Sigmoid colon (tissue), 7 donors: ENCODE results near the gene DNAJC17. TPM values are rescaled to one million over a fixed set of nuclear protein-coding genes. Genes with fewer than 3 reads are reported as not detected.

Experiments
- DNase-seq: peaks from one replicate; pipeline ENCODE4 v3.0.0-alpha.2; 2019
- H3K27ac ChIP-seq, 4 donors: fragments of 200-600 bp; sonication (generic); one replicate each; pipeline ENCODE4 v1.5.1; 2016 to 2019; ENCODE audit warnings: mild to moderate bottlenecking in 1 of 4
- H3K27me3 ChIP-seq, 3 donors: fragments of 200-600 bp; sonication (generic); one replicate each; pipeline ENCODE4 v1.5.1; 2019; ENCODE audit warnings: mild to moderate bottlenecking in 1 of 3
- H3K36me3 ChIP-seq, 4 donors: fragments of 200-600 bp; sonication (generic); one replicate each; pipeline ENCODE4 v1.5.1; 2016 to 2019
- H3K4me1 ChIP-seq, 4 donors: fragments of 200-600 bp; sonication (generic); one replicate each; pipeline ENCODE4 v1.5.1; 2017 to 2019
- H3K4me3 ChIP-seq, 4 donors: fragments of 200-600 bp; sonication (generic); one replicate each; pipeline ENCODE4 v1.5.1; 2017 to 2019; ENCODE audit warnings: mild to moderate bottlenecking in 2 of 4, moderate library complexity in 1 of 4
- H3K9me3 ChIP-seq, 4 donors: fragments of 200-600 bp in 3 of 4; sonication (generic) in 3 of 4; one replicate each; pipeline versions ENCODE4 v1.5.1 to v1.6.1; 2013 to 2019
- CTCF ChIP-seq, 4 experiments: fragments of 450-650 bp in 3 of 4; fragments of 200-600 bp in 1 of 4; IDR thresholded peaks; one replicate each; pipeline ENCODE4 v1.5.1; 2016 to 2019; ENCODE audit warnings: antibody characterized with exemption in 4 of 4, mild to moderate bottlenecking in 3 of 4, moderate library complexity in 2 of 4
- EP300 ChIP-seq, 4 donors: sonication (generic); formaldehyde crosslinking; IDR thresholded peaks; one replicate each; pipeline ENCODE4 v1.6.1; 2017; ENCODE audit warnings: antibody characterized with exemption in 4 of 4
- POLR2A ChIP-seq, 2 donors: fragments of 450-650 bp; IDR thresholded peaks; one replicate each; pipeline ENCODE4 v1.6.1; 2016; ENCODE audit warnings: antibody characterized with exemption in 2 of 2, mild to moderate bottlenecking in 2 of 2, moderate library complexity in 2 of 2
- POLR2AphosphoS5 ChIP-seq, 4 donors: sonication (generic); formaldehyde crosslinking; IDR thresholded peaks; one replicate each; pipeline ENCODE4 v1.6.1; 2017; ENCODE audit warnings: antibody characterized with exemption in 4 of 4
- WGBS, 2 donors: extraction: QIAGEN DNeasy Blood & Tissue Kit; methylation state at CpG; one replicate each; pipeline ENCODE4 v1.1.7; 2013; 5-methylcytosine and 5-hydroxymethylcytosine counted together
- intact Hi-C: fragments of 100-400 bp; cut with DNase I; formaldehyde crosslinking; loops from one replicate; pipeline ENCODE4 v1.15.1; 2023
- polyA plus RNA-seq, 3 donors: library from polyadenylated mRNA; stranded (reverse); fragments of 200-250 nt; gene quantifications; one replicate each; pipeline ENCODE4 v1.2.3, GENCODE V29; 2013
- total RNA-seq, 4 donors: library from RNA; depleted of rRNA; stranded (reverse); fragments of >200 nt; gene quantifications; one replicate each; pipeline ENCODE4 v1.1.0, GENCODE V29; 2016
- donor health status: healthy with polysubstance abuse.
- donor health status: Bipolar disorder and iron deficiency.
- donor health status: healthy.

Gene DNAJC17
- total and polyA plus RNA-seq, 7 donors: 9.1 to 56.4 (median 25.8) TPM

DNA sequence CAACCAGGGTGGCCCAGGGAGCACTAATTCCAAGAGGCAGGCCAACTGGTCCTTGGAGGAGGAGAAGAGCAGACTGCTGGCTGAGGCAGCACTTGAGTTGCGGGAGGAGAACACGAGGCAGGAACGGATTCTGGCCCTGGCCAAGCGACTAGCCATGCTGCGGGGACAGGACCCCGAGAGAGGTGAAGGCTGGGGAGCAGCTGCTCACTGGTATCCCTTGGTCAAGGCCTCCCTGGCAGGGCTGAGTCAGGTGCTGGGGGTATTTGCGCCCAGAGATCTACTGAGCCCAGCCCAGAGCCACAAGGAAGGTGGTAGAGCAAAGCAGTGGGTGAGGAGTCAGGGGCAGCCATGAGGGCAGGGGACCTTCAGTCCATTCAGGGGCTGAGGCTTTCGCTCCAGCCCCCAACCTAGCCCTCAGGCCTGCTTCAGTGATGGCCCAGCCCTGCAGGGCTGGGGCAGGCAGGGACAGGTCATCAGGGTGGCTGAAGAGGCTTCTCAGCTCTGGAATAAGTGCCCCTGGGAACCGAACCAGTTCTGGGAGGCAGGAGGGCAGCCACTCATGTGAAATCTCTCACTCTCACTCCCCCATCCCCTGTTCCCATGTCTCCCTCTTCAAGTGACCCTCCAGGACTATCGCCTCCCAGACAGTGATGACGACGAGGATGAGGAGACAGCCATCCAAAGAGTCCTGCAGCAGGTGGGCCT lies 5.6 kb upstream of the DNAJC17 start:
- Histone ChIP-seq H3K27me3 (no peaks in the 10 kb centered on the region), H3K4me1 (peaks cover 0 to 15% (median 8%) of the 10 kb centered on the region in 4 donors), H3K4me3 (no peak overlapping the region), H3K27ac (no peak overlapping the region), H3K36me3 (peaks cover 0 to 33% (median 13%) of the 10 kb centered on the region in 4 donors), H3K9me3 (no peaks in the 10 kb centered on the region)
- TF ChIP-seq POLR2A (IDR thresholded peaks at IDR 0.05): no peak
- no peak for TF ChIP-seq CTCF (IDR thresholded peaks at IDR 0.05)
- no peak for TF ChIP-seq POLR2AphosphoS5 (IDR thresholded peaks at IDR 0.05)
- TF ChIP-seq EP300 (IDR thresholded peaks at IDR 0.05): no peak
- 92 to 95% methylated on average over 12 of the region's 12 CpGs for WGBS, 2 donors
- DNase-seq: no peak
- intact Hi-C loops: no loop called here

DNA sequence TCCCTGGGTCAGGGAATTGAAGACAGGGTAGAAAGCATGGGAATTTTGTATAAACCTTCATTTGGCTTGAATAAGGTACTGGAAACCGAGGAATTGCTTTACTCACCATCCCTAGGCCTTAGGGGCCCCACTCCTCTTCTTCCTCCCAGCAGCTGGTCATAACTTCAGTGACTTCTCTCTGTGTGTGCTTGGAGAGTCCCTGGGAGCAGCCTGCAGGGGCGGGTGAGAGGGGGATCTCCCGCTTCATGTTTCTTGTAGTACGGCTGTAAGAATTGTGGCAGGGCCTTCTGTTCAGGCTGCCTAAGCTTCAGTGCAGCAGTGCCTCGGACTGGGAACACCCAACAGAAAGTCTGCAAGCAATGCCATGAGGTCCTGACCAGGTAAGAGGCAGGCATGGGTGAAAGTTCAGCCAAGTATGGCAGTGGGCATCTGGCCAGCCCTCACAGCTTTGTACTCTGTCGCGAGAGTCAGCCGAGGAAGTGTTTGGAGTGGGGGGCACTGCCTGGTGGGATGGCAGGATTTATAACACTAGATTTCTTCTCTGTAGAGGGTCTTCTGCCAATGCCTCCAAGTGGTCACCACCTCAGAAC lies 1.7 kb upstream of the DNAJC17 start:
- no peak overlapping the region for H3K27ac ChIP-seq
- no peaks in the 10 kb centered on the region for H3K27me3 ChIP-seq
- peaks cover 0 to 30% (median 12%) of the 10 kb centered on the region in 4 donors for H3K36me3 ChIP-seq
- H3K4me3 ChIP-seq: no peak overlapping the region
- H3K9me3 ChIP-seq: no peaks in the 10 kb centered on the region
- intact Hi-C loops: loop anchor here (5.0 to 10.0 kb wide), 3 partner anchors 42 to 644 kb away; partner anchors contain the start of genes BUB1B, C15orf62 and RAD51
- 46 to 79% methylated on average over 8 of the region's 8 CpGs for WGBS, 2 donors
- peaks cover 0 to 26% (median 19%) of the 10 kb centered on the region in 4 donors for H3K4me1 ChIP-seq
- TF ChIP-seq POLR2A (IDR thresholded peaks at IDR 0.05): no peak
- TF ChIP-seq EP300 (IDR thresholded peaks at IDR 0.05): no peak
- TF ChIP-seq POLR2AphosphoS5 (IDR thresholded peaks at IDR 0.05): no peak
- TF ChIP-seq CTCF (IDR thresholded peaks at IDR 0.05): no peak
- DNase-seq: no peak

GRCh38 chr15:40807888-40808461 lies 702 bp upstream of the DNAJC17 start:
- peak overlapping the region; percentile 94 to 98 (median 96) for H3K27ac ChIP-seq
- intact Hi-C loops: loop anchor here (1.0 to 10.0 kb wide), 5 partner anchors 41 to 643 kb away; partner anchors contain the start of genes BUB1B, C15orf62, RAD51 and RMDN3
- TF ChIP-seq POLR2A (IDR thresholded peaks at IDR 0.05): no peak
- no peak for TF ChIP-seq EP300 (IDR thresholded peaks at IDR 0.05)
- TF ChIP-seq CTCF (IDR thresholded peaks at IDR 0.05): no peak
- TF ChIP-seq POLR2AphosphoS5 (IDR thresholded peaks at IDR 0.05): no peak
- no peaks in the 10 kb centered on the region for H3K27me3 ChIP-seq
- peaks cover 0 to 20% (median 4%) of the 10 kb centered on the region in 4 donors for H3K36me3 ChIP-seq
- H3K9me3 ChIP-seq: no peaks in the 10 kb centered on the region
- WGBS, 2 donors: 9 to 47% methylated on average over 19 of the region's 19 CpGs
- peak overlapping the region; percentile 85 to 98 (median 94) for H3K4me3 ChIP-seq
- peaks cover 0 to 26% (median 19%) of the 10 kb centered on the region in 4 donors for H3K4me1 ChIP-seq
- no peak for DNase-seq

DNA sequence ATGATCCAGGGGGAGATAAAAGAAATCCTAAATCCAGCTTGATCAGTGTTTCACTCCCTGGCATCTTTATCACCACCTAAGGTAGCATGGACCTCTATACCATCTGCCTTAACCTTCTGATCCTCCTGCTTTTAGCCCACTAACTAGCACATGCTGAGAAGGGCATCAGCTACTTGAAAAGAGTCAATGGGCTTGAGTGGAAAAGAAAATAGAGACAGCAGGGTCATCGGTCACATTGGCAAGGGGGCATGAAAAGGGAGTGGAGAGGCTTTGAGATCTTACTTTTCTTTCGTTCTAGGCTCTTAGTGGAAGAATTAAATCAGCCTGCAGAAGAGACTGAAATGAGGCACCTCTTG lies 623 bp downstream of the DNAJC17 start:
- intact Hi-C loops: loop anchor here (1.0 to 10.0 kb wide), 5 partner anchors 39 to 642 kb away; partner anchors contain the start of genes BUB1B, C15orf62, RAD51 and RMDN3
- TF ChIP-seq POLR2AphosphoS5 (IDR thresholded peaks at IDR 0.05) (no peak), CTCF (IDR thresholded peaks at IDR 0.05) (no peak), POLR2A (IDR thresholded peaks at IDR 0.05) (no peak), EP300 (IDR thresholded peaks at IDR 0.05) (no peak)
- no peaks in the 10 kb centered on the region for H3K27me3 ChIP-seq
- DNase-seq: no peak
- WGBS, 2 donors: 0 to 1% methylated on average over 2 of the region's 2 CpGs
- H3K4me1 ChIP-seq: peaks cover 0 to 26% (median 19%) of the 10 kb centered on the region in 4 donors
- H3K36me3 ChIP-seq: peaks cover 0 to 12% (median 3%) of the 10 kb centered on the region in 4 donors
- H3K4me3 ChIP-seq: peak overlapping the region; percentile 85 to 98 (median 94)
- H3K9me3 ChIP-seq: no peaks in the 10 kb centered on the region
- H3K27ac ChIP-seq: peak overlapping the region; percentile 94 to 98 (median 96)
